A549 (cell line): ENCODE data around the gene PRPS1.

Experiments used
- CBX8 ChIP-seq: fragments of 200-600 bp; sonication (generic); IDR thresholded peaks from 2 replicates; pipeline ENCODE4 v1.6.1; 2016
- CHD2 ChIP-seq: fragments of 150-350 bp; IDR thresholded peaks from 2 replicates; pipeline ENCODE4 v1.6.1; 2014; ENCODE audit warnings: low read length; ENCODE audit not compliant: partially characterized antibody
- CHD4 ChIP-seq: fragments of 200-600 bp; sonication (generic); IDR thresholded peaks from 2 replicates; pipeline ENCODE4 v1.6.1; 2016; ENCODE audit warnings: antibody characterized with exemption, mild to moderate bottlenecking, borderline replicate concordance
- CTCF ChIP-seq: fragments of >200 bp; sonication (Bioruptor Twin); formaldehyde crosslinking; IDR thresholded peaks from 3 replicates; pipeline ENCODE4 v1.5.1; 2016
- EP300 ChIP-seq, 2 experiments: fragments of >200 bp; sonication (Bioruptor Twin); formaldehyde crosslinking; IDR thresholded peaks; 2 replicates in 1 of 2; 3 replicates in 1 of 2; pipeline ENCODE4 v1.6.1; 2016 to 2017
- HES2 ChIP-seq: fragments of >200 bp; sonication (Bioruptor Twin); formaldehyde crosslinking; IDR thresholded peaks from 2 replicates; pipeline ENCODE4 v1.6.1; 2016
- MYC ChIP-seq: IDR thresholded peaks from 2 replicates; pipeline ENCODE4 v1.6.1; 2012; ENCODE audit warnings: mild to moderate bottlenecking, inconsistent platforms, low read length, improper control_type of control experiment, borderline replicate concordance
- NPAS2 ChIP-seq: fragments of 250-450 bp; sonication (Bioruptor Pico); IDR thresholded peaks from 2 replicates; pipeline ENCODE4 v1.8.0; 2022; ENCODE audit warnings: mild to moderate bottlenecking, moderate library complexity, borderline replicate concordance
- POLR2A ChIP-seq: IDR thresholded peaks from 2 replicates; pipeline ENCODE4 v1.6.1; 2012; ENCODE audit warnings: mild to moderate bottlenecking, low read length
- POLR2AphosphoS2 ChIP-seq: conservative IDR thresholded peaks from 2 replicates; pipeline ENCODE4 v1.6.1; 2012; ENCODE audit warnings: low read length, improper control_type of control experiment, inconsistent platforms
- SMC3 ChIP-seq: fragments of >200 bp; sonication (Bioruptor Twin); formaldehyde crosslinking; IDR thresholded peaks from 3 replicates; pipeline ENCODE4 v1.6.1; 2018; ENCODE audit warnings: inconsistent platforms
- ZSCAN20 ChIP-seq: fragments of 250-450 bp; sonication (Bioruptor Pico); IDR thresholded peaks from 2 replicates; pipeline ENCODE4 v1.8.0; 2022; ENCODE audit warnings: mild to moderate bottlenecking, moderate library complexity

- TF ChIP-seq CTCF (no peak), CHD2 (no peak), POLR2A (no peak), MYC (no peak), CBX8 (no peak), EP300 (IDR thresholded peaks at IDR 0.05) (no peak), POLR2AphosphoS2 (no peak), CHD4 (no peak), NPAS2 (CRISPR knock-in tag) (no peak), SMC3 (no peak), ZSCAN20 (no peak), HES2 (no peak)
These were observed 25.5 kb upstream of the PRPS1 start for GRCh38 chrX:107602694-107603239.
